ENCODE measurements around the gene FABP7.

FABP7 gene

GRCh38 chr6:122751326-122751725 is 28.2 kb upstream of the FABP7 start:
- ATAC-seq (peak; percentile 24), DNase-seq (ENCODE audit: low spot score in 2 of 2) (no peak)
- peaks cover 12% of the 10 kb centered on the region for H3K9me3 Mint-ChIP-seq
- no peak overlapping the region for H3K4me3 Mint-ChIP-seq
- H3K36me3 Mint-ChIP-seq = no peaks in the 10 kb centered on the region
- peak overlapping the region; percentile 23 for H3K27ac Mint-ChIP-seq
- peaks cover 6% of the 10 kb centered on the region for H3K4me1 Mint-ChIP-seq

- DNase-seq (ENCODE audit: low spot score in 2 of 2) (no peak), ATAC-seq (no peak)
- peaks cover 6% of the 10 kb centered on the region for H3K4me1 Mint-ChIP-seq
- peaks cover 13% of the 10 kb centered on the region for H3K9me3 Mint-ChIP-seq
- H3K27ac Mint-ChIP-seq = no peak overlapping the region
- no peak overlapping the region for H3K4me3 Mint-ChIP-seq
- H3K36me3 Mint-ChIP-seq = no peaks in the 10 kb centered on the region
Measured at GRCh38 chr6:122752459-122752858, 27.1 kb upstream of the FABP7 start.

GRCh38 chr6:122753000-122753687 is 26.4 kb upstream of the FABP7 start:
- Mint-ChIP-seq H3K27ac (no peak overlapping the region), H3K9me3 (peaks cover 9% of the 10 kb centered on the region), H3K4me1 (peaks cover 6% of the 10 kb centered on the region), H3K4me3 (no peak overlapping the region), H3K36me3 (no peaks in the 10 kb centered on the region)
- ATAC-seq (no peak), DNase-seq (ENCODE audit: low spot score in 2 of 2) (no peak)

- Mint-ChIP-seq H3K36me3 (no peaks in the 10 kb centered on the region), H3K4me3 (no peak overlapping the region), H3K9me3 (peaks cover 9% of the 10 kb centered on the region), H3K27ac (no peak overlapping the region), H3K4me1 (peaks cover 6% of the 10 kb centered on the region)
- ATAC-seq = no peak
- no peak for DNase-seq (ENCODE audit: low spot score in 2 of 2)
Measured at GRCh38 chr6:122753688-122754056, 25.8 kb upstream of the FABP7 start.

GRCh38 chr6:122754191-122754731 is 25.3 kb upstream of the FABP7 start:
- Mint-ChIP-seq H3K27ac (no peak overlapping the region), H3K9me3 (peaks cover 9% of the 10 kb centered on the region), H3K36me3 (no peaks in the 10 kb centered on the region), H3K4me1 (peaks cover 6% of the 10 kb centered on the region), H3K4me3 (no peak overlapping the region)
- no peak for ATAC-seq
- no peak for DNase-seq (ENCODE audit: low spot score in 2 of 2)

GRCh38 chr6:122755901-122756300 is 23.6 kb upstream of the FABP7 start:
- ATAC-seq = no peak
- Mint-ChIP-seq H3K36me3 (no peaks in the 10 kb centered on the region), H3K9me3 (peaks cover 9% of the 10 kb centered on the region), H3K4me1 (peaks cover 6% of the 10 kb centered on the region), H3K27ac (no peak overlapping the region), H3K4me3 (no peak overlapping the region)
- no peak for DNase-seq (ENCODE audit: low spot score in 2 of 2)

- Mint-ChIP-seq H3K4me1 (no peaks in the 10 kb centered on the region), H3K36me3 (no peaks in the 10 kb centered on the region), H3K27ac (no peak overlapping the region), H3K9me3 (peaks cover 9% of the 10 kb centered on the region), H3K4me3 (no peak overlapping the region)
- peak; percentile 68 for ATAC-seq
- DNase-seq (ENCODE audit: low spot score in 2 of 2) = no peak
Measured at GRCh38 chr6:122758927-122759334, 20.6 kb upstream of the FABP7 start.

- H3K9me3 Mint-ChIP-seq = peaks cover 4% of the 10 kb centered on the region
- DNase-seq (ENCODE audit: low spot score in 2 of 2) (no peak), ATAC-seq (no peak)
- no peak overlapping the region for H3K27ac Mint-ChIP-seq
- no peak overlapping the region for H3K4me3 Mint-ChIP-seq
- H3K4me1 Mint-ChIP-seq = no peaks in the 10 kb centered on the region
- no peaks in the 10 kb centered on the region for H3K36me3 Mint-ChIP-seq
Measured at GRCh38 chr6:122760330-122760729, 19.2 kb upstream of the FABP7 start.

GRCh38 chr6:122766256-122766655 is 13.3 kb upstream of the FABP7 start:
- no peaks in the 10 kb centered on the region for H3K4me1 Mint-ChIP-seq
- no peak overlapping the region for H3K4me3 Mint-ChIP-seq
- H3K9me3 Mint-ChIP-seq = no peaks in the 10 kb centered on the region
- no peaks in the 10 kb centered on the region for H3K36me3 Mint-ChIP-seq
- ATAC-seq (no peak), DNase-seq (ENCODE audit: low spot score in 2 of 2) (no peak)
- no peak overlapping the region for H3K27ac Mint-ChIP-seq

GRCh38 chr6:122770835-122771601 is 8.5 kb upstream of the FABP7 start:
- Mint-ChIP-seq H3K4me1 (no peaks in the 10 kb centered on the region), H3K36me3 (no peaks in the 10 kb centered on the region), H3K4me3 (no peak overlapping the region), H3K9me3 (peaks cover 3% of the 10 kb centered on the region), H3K27ac (no peak overlapping the region)
- ATAC-seq (no peak), DNase-seq (ENCODE audit: low spot score in 2 of 2) (no peak)

- DNase-seq (ENCODE audit: low spot score in 2 of 2) = no peak
- H3K4me1 Mint-ChIP-seq = no peaks in the 10 kb centered on the region
- no peak for ATAC-seq
Measured at GRCh38 chr6:122772724-122773415, 6.6 kb upstream of the FABP7 start.

GRCh38 chr6:122775975-122776374 is 3.5 kb upstream of the FABP7 start:
- no peak for ATAC-seq
- Mint-ChIP-seq H3K4me1 (no peaks in the 10 kb centered on the region), H3K27ac (no peak overlapping the region), H3K4me3 (no peak overlapping the region), H3K36me3 (no peaks in the 10 kb centered on the region), H3K9me3 (peaks cover 7% of the 10 kb centered on the region)
- DNase-seq (ENCODE audit: low spot score in 2 of 2) = no peak

More at GRCh38 chr6:122772724-122773415, 6.6 kb upstream of the FABP7 start:
- H3K36me3 Mint-ChIP-seq = no peaks in the 10 kb centered on the region
- H3K4me3 Mint-ChIP-seq = no peak overlapping the region
- H3K27ac Mint-ChIP-seq = no peak overlapping the region
- peaks cover 7% of the 10 kb centered on the region for H3K9me3 Mint-ChIP-seq

- ATAC-seq (no peak), DNase-seq (ENCODE audit: low spot score in 2 of 2) (no peak)
- no peak overlapping the region for H3K4me3 Mint-ChIP-seq
- H3K27ac Mint-ChIP-seq = no peak overlapping the region
- H3K36me3 Mint-ChIP-seq = no peaks in the 10 kb centered on the region
- H3K9me3 Mint-ChIP-seq = peaks cover 7% of the 10 kb centered on the region
- H3K4me1 Mint-ChIP-seq = no peaks in the 10 kb centered on the region
Measured at GRCh38 chr6:122778302-122778701, 1.2 kb upstream of the FABP7 start.

GRCh38 chr6:122778985-122779661 is 393 bp upstream of the FABP7 start:
- ATAC-seq (no peak), DNase-seq (ENCODE audit: low spot score in 2 of 2) (no peak)
- Mint-ChIP-seq H3K27ac (no peak overlapping the region), H3K4me1 (no peaks in the 10 kb centered on the region), H3K4me3 (no peak overlapping the region), H3K9me3 (peaks cover 7% of the 10 kb centered on the region), H3K36me3 (no peaks in the 10 kb centered on the region)

- H3K27ac Mint-ChIP-seq = no peak overlapping the region
- ATAC-seq = no peak
- no peaks in the 10 kb centered on the region for H3K4me1 Mint-ChIP-seq
- no peaks in the 10 kb centered on the region for H3K36me3 Mint-ChIP-seq
- DNase-seq (ENCODE audit: low spot score in 2 of 2) = no peak
- H3K9me3 Mint-ChIP-seq = peaks cover 7% of the 10 kb centered on the region
- H3K4me3 Mint-ChIP-seq = no peak overlapping the region
Measured at GRCh38 chr6:122780114-122780513, 598 bp downstream of the FABP7 start.
